Dermis microvascular lymphatic vessel endothelial cell (primary cell): Measurements from ENCODE around the gene PRRT1. TPM values are rescaled to one million over a fixed set of nuclear protein-coding genes. Genes with fewer than 3 reads are reported as not detected.

Experiments
- total RNA-seq: library from RNA; depleted of rRNA; stranded (reverse); fragments of >200 nt; gene quantifications from 2 replicates; pipeline ENCODE4 v1.2.1, GENCODE V29; 2014

Gene PRRT1
- total RNA-seq, 1 donor from 2014 or later, result under 0.01 TPM

Other genes with a start within 250 kb of the PRRT1 start
- gene ZBTB12, start 249.9 kb downstream of the PRRT1 start, total RNA-seq, result 2.2 and 3.0 TPM in 2 replicates
- 0.13 TPM in 1 of 2 replicates, not detected in the other for gene C2, start 224.2 kb downstream of the PRRT1 start, total RNA-seq
- gene CFB, start 205.8 kb downstream of the PRRT1 start, total RNA-seq, result 0.13 and 0.51 TPM in 2 replicates
- gene NELFE, start 193.0 kb downstream of the PRRT1 start, total RNA-seq, result 58.3 and 77.6 TPM in 2 replicates
- 25.4 and 33.5 TPM in 2 replicates for gene SKIC2, start 192.8 kb downstream of the PRRT1 start, total RNA-seq
- 6.4 and 8.0 TPM in 2 replicates for gene DXO, start 179.8 kb downstream of the PRRT1 start, total RNA-seq
- gene C4A, start 169.9 kb downstream of the PRRT1 start, total RNA-seq, result 0.90 and 1.4 TPM in 2 replicates
- gene C4B, start 137.1 kb downstream of the PRRT1 start, total RNA-seq, result 0.38 and 0.77 TPM in 2 replicates
- gene CYP21A2, start 113.5 kb downstream of the PRRT1 start, total RNA-seq, result not detected in 2 replicates
- 0.90 and 1.8 TPM in 2 replicates for gene TNXB, start 42.6 kb downstream of the PRRT1 start, total RNA-seq
- 9.5 and 17.7 TPM in 2 replicates for gene ATF6B, start 23.7 kb downstream of the PRRT1 start, total RNA-seq
- gene FKBPL, start 21.7 kb downstream of the PRRT1 start, total RNA-seq, result 4.9 and 5.8 TPM in 2 replicates
- gene PPT2, start 2.2 kb upstream of the PRRT1 start, total RNA-seq, result 27.2 and 50.1 TPM in 2 replicates
- gene EGFL8, start 12.7 kb upstream of the PRRT1 start, total RNA-seq, result 0.64 and 2.3 TPM in 2 replicates
- gene AGPAT1, start 24.1 kb upstream of the PRRT1 start, total RNA-seq, result 5.6 and 13.4 TPM in 2 replicates
- gene RNF5, start 26.5 kb upstream of the PRRT1 start, total RNA-seq, result 44.4 and 53.6 TPM in 2 replicates
- gene AGER, start 32.3 kb upstream of the PRRT1 start, total RNA-seq, result 0.38 and 0.39 TPM in 2 replicates
- 37.2 and 46.8 TPM in 2 replicates for gene PBX2, start 38.3 kb upstream of the PRRT1 start, total RNA-seq
- gene GPSM3, start 40.7 kb upstream of the PRRT1 start, total RNA-seq, result 6.9 and 9.0 TPM in 2 replicates
- gene NOTCH4, start 72.1 kb upstream of the PRRT1 start, total RNA-seq, result 11.9 and 13.3 TPM in 2 replicates
- not detected in 2 replicates for gene TSBP1, start 220.0 kb upstream of the PRRT1 start, total RNA-seq